GM12801 (cell line): ENCODE data around the gene MED12.

ENCODE experiments used
- CTCF ChIP-seq: IDR thresholded peaks from one replicate; pipeline ENCODE4 v1.5.1; 2011; ENCODE audit warnings: control low read depth; ENCODE audit not compliant: insufficient read length; ENCODE audit errors: extremely low read depth

Gene MED12

GRCh38 chrX:71109051-71109450 is 9.3 kb upstream of the MED12 start:
- no peak for TF ChIP-seq CTCF

- TF ChIP-seq CTCF, result no peak
Observed at GRCh38 chrX:71111141-71111843, 7.1 kb upstream of the MED12 start, which contains the start of gene IL2RG. TSS of gene IL2RG (minus strand) at chrX:71111577. CDS start at chrX:71111539, 38 bp downstream.

GRCh38 chrX:71111921-71112431 is 6.4 kb upstream of the MED12 start:
- no peak for TF ChIP-seq CTCF

GRCh38 chrX:71117358-71117757 is 1.0 kb upstream of the MED12 start:
- no peak for TF ChIP-seq CTCF

- TF ChIP-seq CTCF, result no peak
Observed at GRCh38 chrX:71118985-71119535, 664 bp downstream of the MED12 start.

GRCh38 chrX:71128166-71128833 is 9.9 kb downstream of the MED12 start:
- no peak for TF ChIP-seq CTCF

- TF ChIP-seq CTCF, result no peak
Observed at GRCh38 chrX:71128915-71129765, 10.7 kb downstream of the MED12 start.
